ENCODE measurements around the gene NFKBIB. TPM values are rescaled to one million over a fixed set of nuclear protein-coding genes. Genes with fewer than 3 reads are reported as not detected.
A peak's percentile ranks its signal among the peaks of the same experiment; 100 is the strongest.

Gene NFKBIB
- total and polyA plus RNA-seq, 2 experiments from 2014 or later, result 24.1 to 29.6 TPM

GRCh38 chr19:38945562-38946228, 45.9 kb downstream of the NFKBIB start:
- H3K4me1 ChIP-seq (ENCODE audit: insufficient read depth), result peaks cover 7% of the 10 kb centered on the region
- TF ChIP-seq EZH2phosphoT487 (IDR thresholded peaks at IDR 0.05; ENCODE audit: low read depth, severe bottlenecking, unreplicated experiment), result no peak
- TF ChIP-seq EZH2 (IDR thresholded peaks at IDR 0.05; ENCODE audit: borderline replicate concordance), result no peak
- no peak for TF ChIP-seq CTCF (IDR thresholded peaks at IDR 0.05; ENCODE audit: poor library complexity)
- H4K20me1 ChIP-seq (ENCODE audit: insufficient read depth, poor library complexity, severe bottlenecking), result no peaks in the 10 kb centered on the region
- H3K9me2 ChIP-seq (replicated peaks; ENCODE audit: insufficient read depth), result no peaks in the 10 kb centered on the region
- no peak overlapping the region for H3K27ac ChIP-seq
- no peak overlapping the region for H3K4me3 ChIP-seq
- H2AFZ ChIP-seq, result no peak overlapping the region
- H3K79me2 ChIP-seq, result no peaks in the 10 kb centered on the region
- DNase-seq (ENCODE audit: low spot score), result no peak
- WGBS (ENCODE audit: low lambda C conversion rate, missing lambda C conversion rate), result 100% methylated on average over 3 of the region's 3 CpGs
- H3K27me3 ChIP-seq, result no peaks in the 10 kb centered on the region
- H3K4me2 ChIP-seq, result no peak overlapping the region
- H3K9me3 ChIP-seq (ENCODE audit: low read depth), result no peaks in the 10 kb centered on the region
- no peaks in the 10 kb centered on the region for H3K36me3 ChIP-seq (replicated peaks; ENCODE audit: insufficient read depth, low read depth)

- Histone ChIP-seq H3K4me2 (no peak overlapping the region), H3K9me2 (replicated peaks; ENCODE audit: insufficient read depth) (no peaks in the 10 kb centered on the region), H4K20me1 (ENCODE audit: insufficient read depth, poor library complexity, severe bottlenecking) (no peaks in the 10 kb centered on the region), H3K4me1 (ENCODE audit: insufficient read depth) (peaks cover 7% of the 10 kb centered on the region), H3K79me2 (no peaks in the 10 kb centered on the region), H3K9me3 (ENCODE audit: low read depth) (no peaks in the 10 kb centered on the region), H3K27me3 (no peaks in the 10 kb centered on the region), H2AFZ (no peak overlapping the region), H3K27ac (no peak overlapping the region), H3K36me3 (replicated peaks; ENCODE audit: insufficient read depth, low read depth) (no peaks in the 10 kb centered on the region), H3K4me3 (no peak overlapping the region)
- TF ChIP-seq CTCF (IDR thresholded peaks at IDR 0.05; ENCODE audit: poor library complexity), result no peak
- 95% methylated on average over 11 of the region's 11 CpGs for WGBS (ENCODE audit: low lambda C conversion rate, missing lambda C conversion rate)
- DNase-seq (ENCODE audit: low spot score), result no peak
Measured at GRCh38 chr19:38946229-38947010, 46.7 kb downstream of the NFKBIB start.

- H3K27ac ChIP-seq, result no peak overlapping the region
- no peaks in the 10 kb centered on the region for H3K27me3 ChIP-seq
- H3K9me2 ChIP-seq (replicated peaks; ENCODE audit: insufficient read depth), result no peaks in the 10 kb centered on the region
- WGBS (ENCODE audit: low lambda C conversion rate, missing lambda C conversion rate), result 20% methylated on average over 55 of the region's 72 CpGs
- TF ChIP-seq EZH2phosphoT487 (IDR thresholded peaks at IDR 0.05; ENCODE audit: low read depth, severe bottlenecking, unreplicated experiment), result no peak
- no peak for TF ChIP-seq EZH2 (IDR thresholded peaks at IDR 0.05; ENCODE audit: borderline replicate concordance)
- no peak for TF ChIP-seq CTCF (IDR thresholded peaks at IDR 0.05; ENCODE audit: poor library complexity)
- no peaks in the 10 kb centered on the region for H3K79me2 ChIP-seq
- no peaks in the 10 kb centered on the region for H4K20me1 ChIP-seq (ENCODE audit: insufficient read depth, poor library complexity, severe bottlenecking)
- H2AFZ ChIP-seq, result no peak overlapping the region
- H3K36me3 ChIP-seq (replicated peaks; ENCODE audit: insufficient read depth, low read depth), result no peaks in the 10 kb centered on the region
- no peaks in the 10 kb centered on the region for H3K9me3 ChIP-seq (ENCODE audit: low read depth)
- peaks cover 16% of the 10 kb centered on the region for H3K4me1 ChIP-seq (ENCODE audit: insufficient read depth)
- DNase-seq (ENCODE audit: low spot score), result peak; percentile 92
- peak overlapping the region; percentile 84 for H3K4me2 ChIP-seq
- no peak overlapping the region for H3K4me3 ChIP-seq
Measured at GRCh38 chr19:38949580-38950367, 50.0 kb downstream of the NFKBIB start.

Data from hepatocyte (in vitro differentiated cells).